DOHH2 (cell line): ENCODE measurements around the gene STRIT1.

Experiments
- H3F3A ChIP-seq: fragments of 200-600 bp; sonication (generic), shearing (Covaris generic); 2 replicates; pipeline ENCODE4 v1.6.0; 2016; ENCODE audit warnings: antibody characterized with exemption, mild to moderate bottlenecking; ENCODE audit not compliant: control insufficient read depth, insufficient read depth
- H3K27ac ChIP-seq: fragments of 200-600 bp; sonication (generic); 2 replicates; pipeline ENCODE4 v1.5.1; 2014; ENCODE audit warnings: low read depth, mild to moderate bottlenecking, low read length, moderate library complexity
- H3K27me3 ChIP-seq: fragments of 200-600 bp; sonication (generic); 2 replicates; pipeline ENCODE4 v1.6.1; 2014; ENCODE audit warnings: mild to moderate bottlenecking, low read length, mixed read lengths; ENCODE audit not compliant: control insufficient read depth
- H3K36me3 ChIP-seq: fragments of 200-600 bp; sonication (generic); 2 replicates; pipeline ENCODE4 v1.6.1; 2014; ENCODE audit warnings: mild to moderate bottlenecking, low read length, moderate library complexity, mixed read lengths; ENCODE audit not compliant: control insufficient read depth
- H3K4me1 ChIP-seq: fragments of 200-600 bp; sonication (generic); 2 replicates; pipeline ENCODE4 v1.6.1; 2014; ENCODE audit warnings: mild to moderate bottlenecking, low read length, mixed read lengths; ENCODE audit not compliant: control insufficient read depth
- H3K4me2 ChIP-seq: fragments of 200-600 bp; sonication (generic); 2 replicates; pipeline ENCODE4 v1.6.0; 2014; ENCODE audit warnings: mild to moderate bottlenecking, low read length, moderate library complexity
- H3K4me3 ChIP-seq: fragments of 200-600 bp; sonication (generic); 2 replicates; pipeline ENCODE4 v1.5.1; 2014; ENCODE audit warnings: mild to moderate bottlenecking, low read length, mixed read lengths
- H3K79me2 ChIP-seq: fragments of 200-600 bp; sonication (generic); 2 replicates; pipeline ENCODE4 v1.6.1; 2014; ENCODE audit warnings: mild to moderate bottlenecking, low read length, mixed read lengths; ENCODE audit not compliant: control insufficient read depth
- H3K9me2 ChIP-seq: fragments of 200-600 bp; sonication (generic); replicated peaks from 2 replicates; pipeline ENCODE4 v1.6.1; 2014; ENCODE audit warnings: mild to moderate bottlenecking, low read length, mixed read lengths; ENCODE audit not compliant: control insufficient read depth
- H3K9me3 ChIP-seq: fragments of 200-600 bp; sonication (generic); 2 replicates; pipeline ENCODE4 v1.6.1; 2014; ENCODE audit warnings: antibody characterized with exemption, low read length, mixed read lengths; ENCODE audit not compliant: control insufficient read depth, insufficient read depth
- H4K20me1 ChIP-seq: fragments of 200-600 bp; sonication (generic); 2 replicates; pipeline ENCODE4 v1.6.0; 2014; ENCODE audit warnings: low read depth, mild to moderate bottlenecking, antibody characterized with exemption, low read length, moderate library complexity; ENCODE audit not compliant: control insufficient read depth, insufficient read depth
- CTCF ChIP-seq: fragments of 200-600 bp; sonication (generic); IDR thresholded peaks from one replicate; pipeline ENCODE4 v1.5.1; 2014; ENCODE audit warnings: antibody characterized with exemption, mild to moderate bottlenecking, low read depth, low read length; ENCODE audit not compliant: poor library complexity, severe bottlenecking
- EZH2phosphoT487 ChIP-seq: fragments of 200-600 bp; sonication (generic); IDR thresholded peaks from 2 replicates; pipeline ENCODE4 v1.6.1; 2017; ENCODE audit warnings: borderline replicate concordance, mild to moderate bottlenecking, antibody characterized with exemption, low read length, moderate library complexity, mixed read lengths

The STRIT1 gene

GRCh38 chr3:155262295-155262694 is 31.2 kb downstream of the STRIT1 start:
- TF ChIP-seq EZH2phosphoT487 (no peak), CTCF (no peak)
- no peak overlapping the region for H3K27ac ChIP-seq
- H3F3A ChIP-seq, result no peaks in the 10 kb centered on the region
- H3K4me2 ChIP-seq, result no peak overlapping the region
- H3K4me1 ChIP-seq, result no peaks in the 10 kb centered on the region
- H4K20me1 ChIP-seq, result no peaks in the 10 kb centered on the region
- H3K36me3 ChIP-seq, result no peaks in the 10 kb centered on the region
- H3K4me3 ChIP-seq, result no peak overlapping the region
- no peaks in the 10 kb centered on the region for H3K79me2 ChIP-seq
- no peaks in the 10 kb centered on the region for H3K9me2 ChIP-seq
- no peaks in the 10 kb centered on the region for H3K9me3 ChIP-seq
- H3K27me3 ChIP-seq, result no peaks in the 10 kb centered on the region

GRCh38 chr3:155254445-155254844 is 39.0 kb downstream of the STRIT1 start:
- Histone ChIP-seq H3K9me2 (no peaks in the 10 kb centered on the region), H3K9me3 (peaks cover 20% of the 10 kb centered on the region; the same call in 1 of the 2 replicates), H3F3A (no peaks in the 10 kb centered on the region), H3K4me3 (no peak overlapping the region), H3K4me2 (no peak overlapping the region), H3K4me1 (peaks cover 11% of the 10 kb centered on the region), H4K20me1 (no peaks in the 10 kb centered on the region), H3K27ac (no peak overlapping the region), H3K27me3 (no peaks in the 10 kb centered on the region), H3K79me2 (no peaks in the 10 kb centered on the region), H3K36me3 (0 out of 2 replicates have a peak, but pooled peaks cover 3% of the 10 kb centered on the region)
- TF ChIP-seq CTCF (no peak), EZH2phosphoT487 (no peak)

GRCh38 chr3:155252535-155252934 is 40.9 kb downstream of the STRIT1 start:
- no peak overlapping the region for H3K4me2 ChIP-seq
- H3K27me3 ChIP-seq, result no peaks in the 10 kb centered on the region
- no peak overlapping the region for H3K4me3 ChIP-seq
- no peaks in the 10 kb centered on the region for H3F3A ChIP-seq
- H3K9me2 ChIP-seq, result no peaks in the 10 kb centered on the region
- H3K27ac ChIP-seq, result no peak overlapping the region
- no peaks in the 10 kb centered on the region for H3K79me2 ChIP-seq
- peaks cover 19% of the 10 kb centered on the region for H3K4me1 ChIP-seq
- TF ChIP-seq CTCF (no peak), EZH2phosphoT487 (no peak)
- H4K20me1 ChIP-seq, result no peaks in the 10 kb centered on the region
- peaks cover 34% of the 10 kb centered on the region; the same call in 1 of the 2 replicates for H3K9me3 ChIP-seq
- H3K36me3 ChIP-seq, result peaks cover 8% of the 10 kb centered on the region
